Left renal cortex interstitium (tissue), 4 donors: ENCODE results near the gene DYRK1A. TPM values are rescaled to one million over a fixed set of nuclear protein-coding genes. Genes with fewer than 3 reads are reported as not detected.

Source experiments
- DNase-seq, 4 donors: peaks; one replicate each; pipeline ENCODE4 v3.0.0-alpha.2; 2013; ENCODE audit warnings: low read depth in 4 of 4, low spot score in 2 of 4, missing footprints in 1 of 4
- polyA plus RNA-seq, 4 donors: library from polyadenylated mRNA; unstranded; fragments of 120-200 nt; gene quantifications; one replicate each; pipeline ENCODE4 v1.2.1, GENCODE V29; 2013; ENCODE audit not compliant: insufficient read length in 4 of 4

The DYRK1A gene
- polyA plus RNA-seq, 4 donors: 58.9 to 69.4 (median 66.1) TPM

- DNase-seq: no peak
Observed at GRCh38 chr21:37383784-37384311, 17.3 kb downstream of the DYRK1A start.

DNA sequence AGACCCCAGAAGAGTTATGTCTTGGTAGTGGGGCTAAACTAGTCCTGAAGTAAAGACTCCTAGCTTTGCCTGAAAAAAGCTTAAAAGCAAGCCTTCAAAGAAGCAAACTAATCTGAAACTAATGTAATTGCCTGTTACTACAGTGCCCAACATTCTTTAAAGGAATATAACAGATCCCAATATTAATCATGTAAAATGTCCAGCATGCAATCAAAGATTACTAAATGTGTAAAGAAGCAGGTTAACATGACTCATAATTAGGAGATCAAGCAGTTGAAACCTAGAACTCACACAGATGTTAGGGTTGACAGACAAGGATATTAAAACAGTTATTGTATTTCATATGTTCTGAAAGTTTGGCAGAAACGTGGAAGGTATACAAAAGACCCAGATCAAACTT lies 17.8 kb downstream of the DYRK1A start:
- DNase-seq: no peak

DNA sequence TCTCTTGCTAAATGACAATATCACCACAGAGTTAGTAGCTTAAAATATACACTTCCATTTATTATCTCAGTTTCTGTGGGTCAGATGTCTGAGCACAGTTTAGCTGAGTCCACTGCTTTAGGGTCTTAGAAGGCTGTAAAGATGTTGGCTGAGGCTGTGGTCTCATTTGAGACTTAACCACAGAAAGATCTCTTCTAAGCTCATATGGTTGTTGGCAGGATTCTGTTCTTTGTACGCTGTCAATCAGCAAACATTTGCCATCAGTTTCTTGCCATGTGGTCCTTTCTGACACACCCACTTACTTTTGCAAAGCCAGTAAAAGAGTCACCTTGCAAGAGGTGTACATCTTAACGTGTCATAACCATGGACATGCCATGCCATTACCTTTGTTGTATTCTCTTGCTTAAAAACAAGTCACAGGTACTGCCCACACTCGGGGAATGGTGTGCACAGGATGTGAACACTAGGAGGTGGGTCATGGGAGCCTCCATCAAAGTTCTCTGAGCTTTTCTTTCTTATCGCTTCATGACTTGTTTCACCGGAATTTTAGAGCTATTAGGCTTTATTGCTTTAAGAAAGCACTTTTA lies 18.7 kb downstream of the DYRK1A start:
- no peak for DNase-seq

- no peak for DNase-seq
Observed at GRCh38 chr21:37386151-37386550, 19.6 kb downstream of the DYRK1A start.

DNA sequence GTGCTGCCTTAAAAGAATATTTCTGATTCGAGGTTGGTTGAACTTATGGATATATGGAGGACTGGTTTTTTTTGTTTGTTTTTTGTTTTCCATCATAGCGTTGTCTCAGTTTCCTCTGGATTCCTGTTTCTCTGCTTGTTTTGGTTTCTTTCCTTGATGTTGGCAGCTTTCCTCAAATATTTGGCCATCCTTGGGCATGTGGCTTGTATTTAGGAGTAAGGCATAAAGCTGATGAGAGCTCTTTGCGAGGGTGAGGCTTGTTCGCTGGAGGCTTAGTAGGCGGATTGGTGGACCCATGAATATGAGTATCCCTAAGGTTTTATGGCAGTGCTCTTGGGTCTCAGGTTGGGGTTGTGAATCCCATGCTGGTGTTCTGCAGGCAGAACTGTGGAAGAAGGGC lies 22.9 kb downstream of the DYRK1A start:
- no peak for DNase-seq

DNA sequence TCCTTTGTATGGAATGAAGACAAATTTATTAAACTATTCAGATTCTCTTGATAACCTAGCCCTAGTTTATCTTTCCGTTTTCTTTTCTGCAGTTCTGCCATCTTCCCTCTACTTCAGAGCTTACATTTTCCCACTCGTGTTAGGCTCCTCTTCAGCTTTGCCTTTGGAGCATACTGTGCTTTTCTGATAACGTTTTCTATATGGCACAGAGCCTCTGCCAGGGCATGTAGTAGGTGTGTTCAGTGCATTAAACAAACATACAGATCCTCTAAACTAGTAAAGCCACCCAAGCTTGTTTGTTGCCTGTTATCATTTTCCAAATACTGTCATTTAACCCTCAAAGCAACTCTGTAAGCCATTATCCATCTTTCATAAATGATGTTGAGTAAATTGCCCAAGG lies 25.1 kb downstream of the DYRK1A start:
- no peak for DNase-seq

DNA sequence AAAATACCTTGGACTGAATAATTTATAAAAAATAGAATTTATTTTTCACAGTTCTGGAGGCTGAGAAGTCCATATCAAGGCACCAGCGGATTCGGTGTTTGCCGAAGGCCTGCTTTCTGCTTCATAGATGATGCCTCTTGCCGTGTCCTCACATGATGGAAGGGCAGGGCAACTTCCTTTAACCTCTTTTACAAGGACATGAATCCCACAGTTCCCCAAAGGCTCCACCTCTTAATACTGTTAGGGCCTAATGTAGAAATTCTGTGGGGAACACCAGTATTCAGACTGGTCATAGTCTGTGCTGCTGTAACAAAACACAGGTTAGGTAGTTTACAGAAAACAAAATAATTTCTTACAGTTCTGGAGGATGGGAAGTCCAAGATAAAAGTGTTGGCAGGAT lies 25.9 kb downstream of the DYRK1A start:
- DNase-seq: no peak

GRCh38 chr21:37393030-37393429 lies 26.5 kb downstream of the DYRK1A start:
- DNase-seq: no peak

- DNase-seq: no peak
Observed at GRCh38 chr21:37393786-37394185, 27.2 kb downstream of the DYRK1A start.

- DNase-seq: no peak
Observed at GRCh38 chr21:37395961-37396360, 29.4 kb downstream of the DYRK1A start.

DNA sequence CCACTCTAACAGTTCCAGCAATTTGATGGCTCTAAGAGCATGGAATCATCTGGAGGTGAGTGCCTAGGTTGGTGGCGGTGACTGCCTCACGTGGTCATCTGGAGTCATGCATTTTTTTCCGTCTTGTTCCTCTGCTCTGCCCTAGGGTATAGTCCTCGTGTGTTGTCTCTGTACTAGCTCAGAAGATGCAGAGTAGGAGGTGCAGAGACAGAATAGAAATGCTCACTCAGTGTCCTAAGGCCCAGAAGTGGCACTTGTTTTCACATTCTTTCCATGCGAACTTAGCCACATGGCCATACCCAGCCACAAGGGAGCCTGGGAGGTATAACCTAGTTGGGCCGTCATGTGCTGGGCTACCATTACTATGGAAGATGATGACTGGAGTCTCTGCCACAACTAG lies 30.3 kb downstream of the DYRK1A start:
- DNase-seq: no peak

- DNase-seq: no peak
Observed at GRCh38 chr21:37398697-37399096, 32.1 kb downstream of the DYRK1A start.

GRCh38 chr21:37402251-37402867 lies 35.8 kb downstream of the DYRK1A start:
- no peak for DNase-seq

DNA sequence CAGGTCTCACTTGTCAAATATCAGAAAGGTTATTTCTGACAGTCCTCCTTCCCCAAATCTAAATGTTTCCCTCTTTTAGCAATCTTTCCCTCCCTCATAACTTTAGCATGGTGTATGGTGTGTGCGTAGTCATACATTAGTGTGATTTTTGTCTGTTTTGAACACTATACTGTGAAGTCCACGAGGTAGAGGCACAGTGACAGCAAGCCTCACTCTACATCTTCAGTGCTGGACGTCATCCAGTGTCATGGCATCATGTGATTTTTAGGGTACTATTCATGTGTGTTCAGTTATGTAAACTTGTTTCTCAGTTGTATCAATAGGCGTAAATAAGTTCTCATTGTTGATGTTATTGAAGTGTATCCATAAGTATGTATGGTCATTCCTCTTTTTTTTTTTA lies 39.1 kb downstream of the DYRK1A start:
- no peak for DNase-seq

- DNase-seq: no peak
Observed at GRCh38 chr21:37407719-37408420, 41.3 kb downstream of the DYRK1A start.

DNA sequence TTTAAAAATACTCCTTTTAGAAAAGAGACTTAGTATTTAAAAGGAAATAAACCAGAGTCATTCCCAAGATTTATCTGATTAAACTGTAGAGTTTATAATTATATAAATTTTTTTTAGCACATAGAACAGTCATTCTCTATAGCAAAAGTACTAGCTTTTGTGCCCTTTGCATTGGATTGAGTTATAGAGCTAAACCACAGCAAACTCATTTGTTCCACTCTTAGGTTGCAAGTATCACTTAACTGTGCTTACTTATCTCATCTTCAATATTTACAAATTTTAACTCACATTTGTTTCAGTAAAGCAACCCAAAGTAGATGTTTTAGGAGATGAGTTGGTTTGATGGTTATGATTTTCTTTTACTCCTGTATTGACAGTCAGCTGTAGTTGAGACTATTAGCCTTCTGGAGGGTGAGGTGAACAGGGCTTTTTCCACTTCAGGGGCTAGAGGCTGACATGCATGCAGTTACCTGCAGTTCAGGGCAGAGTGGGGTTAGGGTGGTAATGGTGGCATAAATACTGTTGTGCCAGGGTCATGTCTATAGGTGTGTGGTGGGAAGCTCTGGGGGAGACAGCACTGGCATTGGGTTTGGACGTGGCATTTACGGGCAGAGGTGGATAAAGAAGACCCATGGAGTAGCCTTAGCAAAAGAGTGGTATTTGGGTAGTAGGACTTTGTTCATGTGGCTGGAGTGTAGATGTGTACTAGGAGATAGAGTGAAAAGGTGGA lies 42.1 kb downstream of the DYRK1A start:
- no peak for DNase-seq

DNA sequence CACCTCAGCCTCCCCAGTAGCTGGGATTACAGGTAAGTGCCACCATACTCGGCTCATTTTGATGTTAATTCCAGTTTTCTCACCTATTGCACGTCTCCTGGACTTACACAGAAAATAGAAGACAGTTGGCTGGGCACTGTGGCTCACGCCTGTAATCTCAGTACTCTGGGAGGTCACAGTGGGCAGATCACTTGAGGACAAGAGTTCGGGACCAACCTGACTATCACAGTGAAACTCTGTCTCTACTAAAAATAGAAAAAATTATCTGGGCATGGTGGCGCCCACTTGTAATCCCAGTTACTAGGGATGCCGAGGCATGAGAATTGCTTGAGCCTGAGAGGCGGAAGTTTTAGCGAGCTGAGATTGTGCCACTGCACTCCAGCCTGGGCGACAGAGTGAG lies 44.1 kb downstream of the DYRK1A start:
- DNase-seq: no peak

DNA sequence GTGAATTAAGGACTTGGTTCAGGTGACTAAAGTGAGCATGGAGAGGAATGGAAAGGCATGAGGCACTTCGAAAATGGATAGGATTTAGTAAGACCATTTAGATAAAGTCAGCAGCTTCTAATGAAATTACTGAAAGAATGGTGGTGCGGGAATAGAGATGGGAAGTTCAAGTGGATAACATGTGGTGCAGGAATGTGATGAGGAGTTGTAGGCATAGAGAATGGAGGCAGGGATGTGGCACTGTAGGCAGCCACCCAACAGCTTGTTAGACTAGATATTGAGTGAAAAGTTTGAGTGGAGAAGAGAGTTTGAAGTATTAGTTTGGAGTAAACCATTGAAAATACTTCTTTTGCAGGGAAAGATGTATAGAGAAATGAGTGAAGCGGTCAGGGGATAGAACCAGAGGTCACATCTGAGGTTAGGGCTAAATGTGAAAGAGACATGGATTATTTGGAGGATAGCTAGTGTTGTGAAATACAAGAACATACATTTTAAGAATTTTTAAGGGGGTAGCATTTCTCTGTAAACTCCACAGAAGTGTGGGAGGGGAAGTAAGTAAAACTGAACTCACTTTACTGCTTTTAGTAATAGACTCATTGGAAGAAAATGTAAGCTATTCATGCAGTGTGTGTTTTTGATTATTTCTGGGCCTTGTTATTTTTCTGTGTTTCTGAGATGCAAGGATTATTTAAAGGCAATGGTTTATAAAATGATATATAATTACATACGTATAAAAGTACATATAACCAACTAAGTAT lies 46.2 kb downstream of the DYRK1A start:
- no peak for DNase-seq

- DNase-seq: no peak
Observed at GRCh38 chr21:37413553-37414291, 47.1 kb downstream of the DYRK1A start.
